Smooth muscle cell (in vitro differentiated cells): Measurements from ENCODE around the gene MAB21L3. TPM values are rescaled to one million over a fixed set of nuclear protein-coding genes. Genes with fewer than 3 reads are reported as not detected.

Source experiments
- DNase-seq: peaks from one replicate; lab custom pipeline; 2025; ENCODE audit not compliant: unreplicated experiment; lab: John Stamatoyannopoulos, UW
- H2AFZ ChIP-seq: fragments of 200-600 bp; sonication (generic); 2 replicates; pipeline ENCODE4 v1.6.0; 2016; ENCODE audit warnings: antibody characterized with exemption, low read depth, mild to moderate bottlenecking
- H3F3A ChIP-seq: fragments of 200-600 bp; sonication (generic); 2 replicates; pipeline ENCODE4 v1.6.0; 2017; ENCODE audit warnings: antibody characterized with exemption, low read depth
- H3K27ac ChIP-seq: fragments of 200-600 bp; sonication (generic); 2 replicates; pipeline ENCODE4 v1.5.1; 2016; ENCODE audit warnings: low read depth, mild to moderate bottlenecking
- H3K27me3 ChIP-seq: fragments of 200-600 bp; sonication (generic); 2 replicates; pipeline ENCODE4 v1.6.1; 2016; ENCODE audit warnings: low read depth, mild to moderate bottlenecking
- H3K36me3 ChIP-seq: fragments of 200-600 bp; sonication (generic); 2 replicates; pipeline ENCODE4 v1.5.1; 2016; ENCODE audit warnings: low read depth
- H3K4me1 ChIP-seq: fragments of 200-600 bp; sonication (generic); 2 replicates; pipeline ENCODE4 v1.5.1; 2016; ENCODE audit warnings: low read depth
- H3K4me2 ChIP-seq: fragments of 200-600 bp; sonication (generic); 2 replicates; pipeline ENCODE4 v1.6.0; 2016; ENCODE audit warnings: mild to moderate bottlenecking
- H3K4me3 ChIP-seq: fragments of 200-600 bp; sonication (generic); 2 replicates; pipeline ENCODE4 v1.5.1; 2016; ENCODE audit warnings: mild to moderate bottlenecking
- H3K79me2 ChIP-seq: fragments of 200-600 bp; sonication (generic); 2 replicates; pipeline ENCODE4 v1.6.0; 2016; ENCODE audit warnings: low read depth, mild to moderate bottlenecking
- H3K9ac ChIP-seq: fragments of 200-600 bp; sonication (generic); 2 replicates; pipeline ENCODE4 v1.6.0; 2016; ENCODE audit warnings: low read depth
- H3K9me3 ChIP-seq: fragments of 200-600 bp; sonication (generic); replicated peaks from 2 replicates; pipeline ENCODE4 v1.5.1; 2016; ENCODE audit warnings: low read depth
- H4K20me1 ChIP-seq: fragments of 200-600 bp; sonication (generic); 2 replicates; pipeline ENCODE4 v1.6.0; 2016; ENCODE audit warnings: low read depth
- CTCF ChIP-seq: fragments of 200-600 bp; sonication (generic); IDR thresholded peaks from 2 replicates; pipeline ENCODE4 v1.5.1; 2017; ENCODE audit warnings: borderline replicate concordance, mild to moderate bottlenecking, antibody characterized with exemption; ENCODE audit not compliant: insufficient read depth, poor library complexity, severe bottlenecking
- WGBS: methylation state at CpG from one replicate; pipeline ENCODE4 v1.1.7; 2016; ENCODE audit warnings: low lambda C conversion rate; 5-methylcytosine and 5-hydroxymethylcytosine counted together
- polyA plus RNA-seq: library from polyadenylated mRNA; unstranded; fragments of >200 nt; fragmentation: Nextera tagmentation; extraction: Ambion mirVana; gene quantifications from 2 replicates; pipeline ENCODE4 v1.2.1, GENCODE V29; 2016
- total RNA-seq: library from RNA; depleted of rRNA; stranded (reverse); fragments of >200 nt; gene quantifications from 2 replicates; pipeline ENCODE4 v1.2.3, GENCODE V29; 2014

Gene MAB21L3
- total and polyA plus RNA-seq, 2 experiments from 2014 or later = 0.13 to 0.26 TPM

GRCh38 chr1:116111524-116112021 lies 374 bp downstream of the MAB21L3 start:
- Histone ChIP-seq H2AFZ (no peak overlapping the region), H3K9me3 (no peaks in the 10 kb centered on the region), H3K27me3 (no peaks in the 10 kb centered on the region), H3K27ac (peak overlapping the region; percentile 51), H3K4me2 (no peak overlapping the region), H3K36me3 (no peaks in the 10 kb centered on the region), H4K20me1 (no peaks in the 10 kb centered on the region), H3K79me2 (no peaks in the 10 kb centered on the region), H3K9ac (no peak overlapping the region), H3F3A (no peaks in the 10 kb centered on the region), H3K4me3 (no peak overlapping the region), H3K4me1 (no peaks in the 10 kb centered on the region)
- no peak for TF ChIP-seq CTCF
- DNase-seq = no peak
- WGBS = 56% methylated on average over 11 of the region's 11 CpGs

GRCh38 chr1:116112388-116113140 lies 1.4 kb downstream of the MAB21L3 start:
- TF ChIP-seq CTCF = no peak
- H3K27me3 ChIP-seq = no peaks in the 10 kb centered on the region
- H3K4me1 ChIP-seq = no peaks in the 10 kb centered on the region
- no peaks in the 10 kb centered on the region for H3K36me3 ChIP-seq
- H3K9me3 ChIP-seq = no peaks in the 10 kb centered on the region
- H3K4me3 ChIP-seq = no peak overlapping the region
- 84% methylated on average over 4 of the region's 4 CpGs for WGBS
- no peak overlapping the region for H2AFZ ChIP-seq
- H3K79me2 ChIP-seq = no peaks in the 10 kb centered on the region
- no peak overlapping the region for H3K4me2 ChIP-seq
- peak overlapping the region; percentile 51 for H3K27ac ChIP-seq
- no peak overlapping the region for H3K9ac ChIP-seq
- H4K20me1 ChIP-seq = no peaks in the 10 kb centered on the region
- DNase-seq = no peak
- no peaks in the 10 kb centered on the region for H3F3A ChIP-seq

- no peaks in the 10 kb centered on the region for H4K20me1 ChIP-seq
- H2AFZ ChIP-seq = no peak overlapping the region
- H3K4me3 ChIP-seq = no peak overlapping the region
- no peak overlapping the region for H3K9ac ChIP-seq
- H3K4me2 ChIP-seq = no peak overlapping the region
- TF ChIP-seq CTCF = no peak
- 84% methylated on average over 7 of the region's 7 CpGs for WGBS
- no peaks in the 10 kb centered on the region for H3K27me3 ChIP-seq
- no peaks in the 10 kb centered on the region for H3K36me3 ChIP-seq
- H3F3A ChIP-seq = no peaks in the 10 kb centered on the region
- H3K27ac ChIP-seq = no peak overlapping the region
- DNase-seq = no peak
- no peaks in the 10 kb centered on the region for H3K79me2 ChIP-seq
- no peaks in the 10 kb centered on the region for H3K4me1 ChIP-seq
- H3K9me3 ChIP-seq = no peaks in the 10 kb centered on the region
These were observed 2.4 kb downstream of the MAB21L3 start for GRCh38 chr1:116113615-116114014.
